GM12878 (cell line): ENCODE results near the gene LIMCH1.

Experiments used
- EZH2 ChIP-seq: IDR thresholded peaks from 2 replicates; pipeline ENCODE4 v1.6.1; 2012; ENCODE audit warnings: low read depth, mild to moderate bottlenecking, control low read depth, inconsistent platforms, low read length, borderline replicate concordance; ENCODE audit not compliant: control insufficient read depth
- FOXK2 ChIP-seq: fragments of 450-650 bp; IDR thresholded peaks from 2 replicates; pipeline ENCODE4 v1.6.1; 2017; ENCODE audit warnings: mild to moderate bottlenecking, moderate library complexity
- GATAD2B ChIP-seq: fragments of 450-650 bp; conservative IDR thresholded peaks from 2 replicates; pipeline ENCODE4 v1.6.1; 2017; ENCODE audit warnings: low read depth, mild to moderate bottlenecking, moderate library complexity
- KAT2A ChIP-seq: conservative IDR thresholded peaks from 2 replicates; pipeline ENCODE4 v1.6.1; 2011; ENCODE audit warnings: low read depth, low read length; ENCODE audit not compliant: control insufficient read depth
- MXI1 ChIP-seq: fragments of 150-350 bp; IDR thresholded peaks from 2 replicates; pipeline ENCODE4 v1.6.1; 2011; ENCODE audit warnings: low read depth, mild to moderate bottlenecking, inconsistent platforms, low read length, improper control_type of control experiment
- POLR2A ChIP-seq: IDR thresholded peaks from 2 replicates; pipeline ENCODE4 v1.6.1; 2011; ENCODE audit warnings: low read depth, mild to moderate bottlenecking, low read length
- SMC3 ChIP-seq: IDR thresholded peaks from 2 replicates; pipeline ENCODE4 v1.6.1; 2011; ENCODE audit warnings: low read length, improper control_type of control experiment, borderline replicate concordance
- SRF ChIP-seq, 2 experiments: IDR thresholded peaks; 2 replicates each; pipeline ENCODE4 v1.6.1; 2011; ENCODE audit warnings: low read depth in 2 of 2, low read length in 2 of 2, mild to moderate bottlenecking in 1 of 2, moderate library complexity in 1 of 2
- ZNF207 ChIP-seq: fragments of 450-650 bp; IDR thresholded peaks from 2 replicates; pipeline ENCODE4 v1.6.1; 2014; ENCODE audit warnings: antibody characterized with exemption, mild to moderate bottlenecking, borderline replicate concordance
- TF ChIP-seq, protein P1 (sequence below), 3 experiments: IDR thresholded peaks in 2 of 3; conservative IDR thresholded peaks in 1 of 3; 2 replicates each; pipeline ENCODE4 v1.5.1; 2011; ENCODE audit warnings: low read depth in 3 of 3, low read length in 3 of 3, mild to moderate bottlenecking in 3 of 3, control low read depth in 2 of 3, moderate library complexity in 2 of 3, inconsistent platforms in 1 of 3, mixed read lengths in 1 of 3; ENCODE audit not compliant: control insufficient read depth in 2 of 3, insufficient read depth in 1 of 3; ENCODE audit errors: extremely low read depth in 1 of 3
- TF ChIP-seq, protein P2 (sequence below): IDR thresholded peaks from 2 replicates; pipeline ENCODE4 v1.6.1; 2011; ENCODE audit warnings: low read depth, low read length, improper control_type of control experiment, borderline replicate concordance

DNA sequence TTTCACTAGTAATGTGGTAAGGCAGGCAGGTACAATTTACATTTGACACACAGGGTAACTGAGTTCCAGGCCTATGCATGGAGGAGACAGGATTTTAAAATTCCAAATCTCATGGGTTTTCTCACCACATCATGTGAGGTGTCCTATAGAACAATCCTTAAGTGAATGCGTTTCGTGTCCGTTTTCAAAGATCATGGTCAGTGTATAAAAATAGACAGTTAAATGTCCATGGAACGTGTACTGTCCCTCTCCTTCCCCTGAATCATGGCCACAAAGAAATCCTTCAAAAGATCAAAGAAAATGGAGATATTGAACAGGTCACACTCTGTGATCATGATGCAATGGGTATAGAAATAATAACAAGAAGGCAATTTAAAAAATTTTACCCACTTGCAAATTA lies 42.0 kb downstream of the LIMCH1 start:
- TF ChIP-seq, protein P1, sequence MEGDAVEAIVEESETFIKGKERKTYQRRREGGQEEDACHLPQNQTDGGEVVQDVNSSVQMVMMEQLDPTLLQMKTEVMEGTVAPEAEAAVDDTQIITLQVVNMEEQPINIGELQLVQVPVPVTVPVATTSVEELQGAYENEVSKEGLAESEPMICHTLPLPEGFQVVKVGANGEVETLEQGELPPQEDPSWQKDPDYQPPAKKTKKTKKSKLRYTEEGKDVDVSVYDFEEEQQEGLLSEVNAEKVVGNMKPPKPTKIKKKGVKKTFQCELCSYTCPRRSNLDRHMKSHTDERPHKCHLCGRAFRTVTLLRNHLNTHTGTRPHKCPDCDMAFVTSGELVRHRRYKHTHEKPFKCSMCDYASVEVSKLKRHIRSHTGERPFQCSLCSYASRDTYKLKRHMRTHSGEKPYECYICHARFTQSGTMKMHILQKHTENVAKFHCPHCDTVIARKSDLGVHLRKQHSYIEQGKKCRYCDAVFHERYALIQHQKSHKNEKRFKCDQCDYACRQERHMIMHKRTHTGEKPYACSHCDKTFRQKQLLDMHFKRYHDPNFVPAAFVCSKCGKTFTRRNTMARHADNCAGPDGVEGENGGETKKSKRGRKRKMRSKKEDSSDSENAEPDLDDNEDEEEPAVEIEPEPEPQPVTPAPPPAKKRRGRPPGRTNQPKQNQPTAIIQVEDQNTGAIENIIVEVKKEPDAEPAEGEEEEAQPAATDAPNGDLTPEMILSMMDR (IDR thresholded peaks at IDR 0.05 in 2 of 3, conservative IDR thresholded peaks at IDR 0.05 in 1 of 3; ENCODE audit: control insufficient read depth in 2 of 3, extremely low read depth in 1 of 3, insufficient read depth in 1 of 3, low read depth in 3 of 3, low read length in 3 of 3): no peak
- TF ChIP-seq KAT2A: no peak
- no peak for TF ChIP-seq SRF (IDR thresholded peaks at IDR 0.05; ENCODE audit: low read depth in 2 of 2, low read length in 2 of 2)
- no peak for TF ChIP-seq ZNF207
- no peak for TF ChIP-seq EZH2
- no peak for TF ChIP-seq MXI1
- TF ChIP-seq GATAD2B: no peak
- TF ChIP-seq SMC3: no peak
- no peak for TF ChIP-seq FOXK2
- TF ChIP-seq POLR2A: no peak
- TF ChIP-seq, protein P2, sequence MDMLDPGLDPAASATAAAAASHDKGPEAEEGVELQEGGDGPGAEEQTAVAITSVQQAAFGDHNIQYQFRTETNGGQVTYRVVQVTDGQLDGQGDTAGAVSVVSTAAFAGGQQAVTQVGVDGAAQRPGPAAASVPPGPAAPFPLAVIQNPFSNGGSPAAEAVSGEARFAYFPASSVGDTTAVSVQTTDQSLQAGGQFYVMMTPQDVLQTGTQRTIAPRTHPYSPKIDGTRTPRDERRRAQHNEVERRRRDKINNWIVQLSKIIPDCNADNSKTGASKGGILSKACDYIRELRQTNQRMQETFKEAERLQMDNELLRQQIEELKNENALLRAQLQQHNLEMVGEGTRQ: no peak
